GM21786 (cell line): ENCODE results near the gene INTS11.

Experiments used
- ATAC-seq: cut with Tn5 transposase; IDR thresholded peaks from one replicate; pipeline ENCODE4 v1.9.1; 2021; ENCODE audit not compliant: unreplicated experiment

INTS11 gene

DNA sequence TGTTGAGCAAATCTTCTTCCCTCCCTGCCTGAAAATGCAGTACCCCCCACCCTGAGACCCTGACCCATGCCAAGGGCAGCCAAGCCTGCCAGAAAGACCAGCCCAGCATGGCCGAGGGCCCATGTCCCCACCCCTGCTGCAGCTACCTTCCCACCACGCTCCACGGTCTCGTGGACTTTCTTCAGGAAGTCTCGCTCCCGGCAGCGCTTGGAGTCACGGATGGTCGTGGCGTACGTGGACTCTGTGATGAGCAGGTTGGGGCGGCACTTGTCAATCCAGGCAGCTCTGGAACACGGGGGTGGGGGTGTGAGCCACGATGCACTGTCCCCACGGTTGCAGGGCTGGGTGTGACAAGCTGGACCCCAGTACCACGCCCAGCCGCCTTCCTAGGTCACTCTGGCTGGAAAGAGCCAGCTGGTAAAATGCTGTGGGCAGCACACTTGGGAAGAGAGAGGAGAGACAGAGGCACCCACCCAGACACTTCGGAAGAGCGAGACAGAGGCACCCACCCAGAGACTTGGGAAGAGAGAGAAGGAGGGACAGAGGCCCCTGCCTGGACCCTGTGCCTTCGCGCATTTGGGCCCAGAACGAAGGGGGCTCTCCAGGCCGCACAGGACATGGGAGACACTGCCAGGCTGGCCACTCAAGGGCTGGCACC, 9.7 kb downstream of the INTS11 start:
- no peak for ATAC-seq

DNA sequence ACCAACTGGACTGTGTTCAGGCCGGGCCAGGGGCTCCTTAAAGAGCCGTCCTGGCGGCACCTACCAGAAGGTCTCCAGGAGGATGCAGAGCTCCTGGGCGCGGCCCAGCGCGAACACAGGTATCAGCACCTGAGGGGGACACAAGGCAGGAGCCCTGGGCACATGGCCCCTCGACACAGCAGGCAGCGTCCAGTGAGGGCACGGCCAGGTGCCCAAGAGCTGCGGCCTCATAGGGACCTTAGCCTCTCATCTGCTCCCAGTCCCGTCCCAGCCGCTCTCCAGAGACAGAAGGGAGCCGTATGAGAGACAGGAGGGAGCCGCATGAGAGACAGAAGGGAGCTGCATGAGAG, 10.2 kb downstream of the INTS11 start:
- no peak for ATAC-seq

DNA sequence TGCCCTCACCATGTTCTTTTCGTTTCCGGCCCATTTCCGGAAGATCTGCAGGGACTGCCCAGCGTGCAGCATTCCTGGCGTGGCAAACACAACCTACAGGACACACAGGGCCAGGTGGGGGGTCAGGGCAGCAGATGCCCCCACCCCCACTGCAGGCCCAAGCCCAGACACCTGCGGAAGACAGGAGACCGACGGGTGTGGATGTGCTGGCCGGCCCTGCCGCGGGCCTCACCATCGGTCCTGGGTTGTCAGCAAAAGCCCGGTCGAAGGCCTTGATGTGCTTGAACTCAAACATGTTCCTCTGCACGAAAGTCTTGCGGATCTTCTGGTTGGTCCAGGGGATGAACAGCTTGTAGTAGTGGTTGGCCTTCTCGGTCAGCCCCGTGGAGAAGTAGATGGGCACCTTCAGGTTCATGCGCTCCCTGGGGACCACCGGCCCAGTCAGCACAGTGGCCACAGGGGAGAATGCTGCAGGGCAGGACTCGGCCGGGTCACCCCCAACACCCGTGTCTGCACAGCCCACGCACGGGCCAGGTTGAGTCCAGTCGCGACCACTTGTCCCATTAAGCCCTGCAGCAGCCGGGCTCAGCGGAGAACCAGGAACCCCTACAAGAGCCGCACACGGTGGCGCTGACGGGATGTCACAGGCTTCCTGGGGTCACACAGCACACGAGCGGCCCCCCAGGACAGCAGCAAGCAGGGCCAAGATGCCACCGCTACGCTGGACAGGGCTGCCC, 10.8 kb downstream of the INTS11 start:
- ATAC-seq = no peak

DNA sequence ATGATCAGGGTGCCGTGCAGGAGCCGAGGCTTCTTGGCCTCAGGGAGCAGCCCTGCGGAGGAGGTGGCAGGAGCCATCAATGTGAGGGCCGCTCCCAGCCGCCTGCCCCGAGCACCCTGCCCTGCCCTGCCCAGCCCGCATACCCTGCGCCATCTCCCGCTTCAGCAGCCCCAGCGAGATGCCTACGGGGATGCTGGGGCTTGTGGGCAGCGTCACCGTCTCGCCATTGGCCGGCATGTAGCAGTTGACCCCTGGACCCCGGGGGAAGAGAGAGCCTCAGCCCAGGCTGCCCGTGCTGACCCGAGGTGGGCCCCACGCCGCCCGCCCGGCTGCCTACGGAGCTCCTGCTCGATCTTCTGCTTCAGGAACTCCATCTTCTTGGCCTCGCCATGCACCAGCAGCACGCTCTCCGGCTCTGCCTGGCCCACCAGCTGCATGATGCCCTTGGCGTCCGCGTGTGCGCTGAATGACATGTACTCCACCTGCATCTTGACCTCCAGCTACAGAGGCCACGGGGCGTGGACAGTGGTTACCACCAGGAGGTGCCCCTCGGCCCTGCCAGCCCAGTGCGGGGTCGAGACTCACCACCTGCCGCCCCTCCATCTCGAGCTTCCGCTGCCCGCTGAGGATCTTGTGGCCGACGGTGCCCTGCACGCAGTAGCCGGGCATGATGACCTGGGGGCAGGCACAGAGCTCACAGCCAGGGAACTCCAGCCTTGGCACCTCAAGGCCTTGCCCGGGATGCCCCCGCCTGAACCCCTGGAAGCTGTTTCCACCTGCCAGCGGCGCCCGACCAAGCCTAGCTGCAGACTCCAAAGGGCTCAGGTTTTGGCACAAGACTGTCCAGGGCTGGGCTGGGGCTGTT, 11.8 kb downstream of the INTS11 start:
- no peak for ATAC-seq

DNA sequence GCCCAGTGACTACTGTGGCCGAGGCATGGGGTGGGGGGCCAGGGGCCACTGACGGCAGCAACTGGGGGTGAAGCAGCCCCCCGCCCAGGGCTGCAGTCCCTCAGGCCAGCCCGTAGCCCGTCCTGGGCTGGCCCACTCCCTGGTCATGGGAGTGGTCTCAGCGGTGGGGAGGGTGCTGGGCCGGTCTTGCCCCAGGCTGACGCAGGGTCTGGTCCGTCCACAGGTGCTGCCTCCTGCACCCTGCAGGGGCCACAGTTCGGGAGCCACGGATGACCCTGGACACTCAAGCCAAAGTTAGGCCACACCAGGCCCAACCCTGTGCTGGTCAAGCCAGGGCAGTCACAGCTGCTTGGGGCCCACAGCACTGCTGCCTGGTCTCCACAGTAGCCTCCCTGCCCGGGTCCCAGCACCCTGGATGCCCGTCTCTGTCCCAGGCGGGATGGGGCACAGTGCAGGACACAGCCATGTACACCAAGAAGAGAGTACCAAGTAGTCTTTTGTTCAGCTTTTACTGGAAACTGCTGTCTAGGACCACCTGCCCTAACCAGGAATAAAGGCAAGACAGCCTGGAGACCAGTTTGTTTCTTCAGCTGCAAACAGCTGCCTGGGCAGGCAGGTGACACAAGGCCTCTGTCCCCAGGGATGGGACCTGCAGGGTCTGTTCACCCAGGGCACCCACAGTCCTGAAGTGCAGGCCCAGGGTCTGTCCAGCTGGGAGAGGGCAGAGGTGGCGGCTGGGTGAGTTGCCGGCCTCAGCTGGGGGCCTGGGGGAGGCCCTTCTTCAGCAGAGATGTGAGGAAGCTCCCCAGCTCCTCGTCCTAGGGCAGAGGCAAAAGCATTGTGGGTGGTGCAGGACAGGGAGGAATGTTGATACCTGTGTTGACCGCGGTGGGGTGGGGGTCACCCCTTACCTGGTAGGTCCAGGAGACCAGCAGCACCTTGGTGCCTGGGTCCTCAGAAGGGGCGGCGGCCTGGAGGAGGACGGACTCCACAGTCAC, 13.1 kb downstream of the INTS11 start:
- no peak for ATAC-seq

DNA sequence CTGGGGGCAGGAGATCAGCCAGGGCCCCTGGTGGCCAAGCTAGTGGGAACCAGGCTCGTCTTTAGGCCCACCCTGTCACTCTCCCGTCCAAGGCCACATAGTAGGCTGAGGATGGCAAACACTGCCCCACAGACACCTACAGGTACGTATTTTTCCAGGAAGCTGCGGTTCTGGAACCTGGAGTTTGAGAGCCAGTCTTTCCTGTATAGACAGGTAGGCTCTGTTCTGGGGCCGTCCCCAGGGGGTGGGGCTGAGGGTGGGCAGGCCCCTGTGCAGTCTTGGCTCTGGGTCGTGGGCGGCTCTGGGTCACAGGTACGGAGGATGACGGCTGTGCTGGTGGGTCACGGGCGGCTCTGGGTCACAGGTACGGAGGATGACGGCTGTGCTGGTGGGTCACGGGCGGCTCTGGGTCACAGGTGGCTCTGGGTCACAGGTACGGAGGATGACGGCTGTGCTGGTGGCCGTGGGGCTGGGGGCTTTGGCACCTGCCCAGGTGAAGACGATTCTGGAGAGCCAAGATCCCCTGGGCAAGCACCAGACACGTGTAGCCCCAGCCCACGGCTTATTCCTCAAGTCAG, 13.9 kb downstream of the INTS11 start:
- ATAC-seq = no peak

DNA sequence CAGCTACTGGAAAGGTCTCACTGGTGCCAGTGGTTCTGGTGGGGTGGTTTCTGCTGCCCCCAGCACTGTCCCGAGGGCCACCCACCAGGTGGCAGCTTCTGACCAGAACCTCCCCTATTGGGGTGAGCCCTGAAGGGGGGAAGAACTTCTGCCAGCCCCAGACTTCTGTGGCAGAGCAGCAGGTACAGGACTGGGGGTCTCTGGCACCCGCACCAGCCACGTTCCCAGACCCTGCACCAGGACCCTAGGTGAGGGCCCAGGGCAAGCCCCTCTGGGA, 14.4 kb downstream of the INTS11 start:
- no peak for ATAC-seq

DNA sequence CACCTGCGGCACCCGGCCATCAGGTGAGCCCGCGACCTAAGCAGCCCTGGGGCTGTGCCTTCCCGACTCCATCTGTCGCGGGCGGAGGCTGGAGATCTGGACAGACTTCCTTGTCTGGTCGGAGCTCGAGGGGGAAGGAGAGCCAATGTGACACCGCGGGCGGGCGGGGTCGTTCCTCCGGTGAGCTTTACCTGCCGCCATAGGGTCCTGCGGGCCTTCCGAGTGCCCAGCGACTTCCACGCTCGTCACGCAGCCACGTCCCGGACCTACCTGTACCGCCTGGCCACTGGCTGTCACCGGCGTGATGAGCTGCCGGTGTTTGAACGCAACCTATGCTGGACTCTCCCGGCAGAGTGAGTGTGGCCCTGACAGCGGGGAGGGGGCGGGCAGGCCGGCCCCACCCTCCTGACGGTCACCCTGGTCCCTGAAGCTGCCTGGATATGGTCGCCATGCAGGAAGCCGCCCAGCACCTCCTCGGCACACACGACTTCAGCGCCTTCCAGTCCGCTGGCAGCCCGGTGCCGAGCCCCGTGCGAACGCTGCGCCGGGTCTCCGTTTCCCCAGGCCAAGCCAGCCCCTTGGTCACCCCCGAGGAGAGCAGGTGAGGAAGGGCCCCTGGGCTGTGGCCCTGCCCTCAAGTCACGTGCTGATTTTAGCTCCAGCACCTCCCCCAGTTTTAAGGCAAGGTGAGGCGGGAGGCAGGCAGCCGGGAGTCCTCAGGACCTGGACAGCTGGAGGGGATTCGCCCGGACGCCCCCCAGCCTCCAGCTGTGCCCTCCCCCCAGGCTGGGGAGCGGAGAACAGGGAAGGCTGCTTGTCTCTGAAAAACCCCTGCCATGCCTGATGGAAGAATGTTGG, 15.0 kb downstream of the INTS11 start:
- ATAC-seq = no peak

DNA sequence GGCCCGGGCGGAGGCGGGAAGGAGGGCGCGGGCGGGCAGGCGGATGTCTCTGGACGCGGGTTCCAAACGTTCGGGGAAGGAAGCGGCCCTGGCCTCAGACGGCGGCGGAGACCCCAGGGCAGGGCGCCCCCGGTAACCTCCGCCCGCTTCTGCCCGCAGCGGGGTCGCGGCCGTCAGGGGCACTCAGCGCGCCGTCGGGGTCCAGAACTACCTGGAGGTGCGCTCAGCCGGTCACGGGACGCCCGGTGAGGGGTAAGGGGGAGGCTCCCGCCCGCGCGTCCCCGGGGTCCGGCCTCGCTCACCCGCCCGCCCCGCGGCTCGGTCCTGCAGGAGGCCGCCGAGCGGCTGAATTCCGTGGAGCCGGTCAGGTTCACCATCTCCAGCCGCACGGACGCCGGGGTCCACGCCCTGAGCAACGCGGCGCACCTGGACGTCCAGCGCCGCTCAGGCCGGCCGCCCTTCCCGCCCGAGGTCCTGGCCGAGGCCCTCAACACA, 15.7 kb downstream of the INTS11 start:
- ATAC-seq = no peak

DNA sequence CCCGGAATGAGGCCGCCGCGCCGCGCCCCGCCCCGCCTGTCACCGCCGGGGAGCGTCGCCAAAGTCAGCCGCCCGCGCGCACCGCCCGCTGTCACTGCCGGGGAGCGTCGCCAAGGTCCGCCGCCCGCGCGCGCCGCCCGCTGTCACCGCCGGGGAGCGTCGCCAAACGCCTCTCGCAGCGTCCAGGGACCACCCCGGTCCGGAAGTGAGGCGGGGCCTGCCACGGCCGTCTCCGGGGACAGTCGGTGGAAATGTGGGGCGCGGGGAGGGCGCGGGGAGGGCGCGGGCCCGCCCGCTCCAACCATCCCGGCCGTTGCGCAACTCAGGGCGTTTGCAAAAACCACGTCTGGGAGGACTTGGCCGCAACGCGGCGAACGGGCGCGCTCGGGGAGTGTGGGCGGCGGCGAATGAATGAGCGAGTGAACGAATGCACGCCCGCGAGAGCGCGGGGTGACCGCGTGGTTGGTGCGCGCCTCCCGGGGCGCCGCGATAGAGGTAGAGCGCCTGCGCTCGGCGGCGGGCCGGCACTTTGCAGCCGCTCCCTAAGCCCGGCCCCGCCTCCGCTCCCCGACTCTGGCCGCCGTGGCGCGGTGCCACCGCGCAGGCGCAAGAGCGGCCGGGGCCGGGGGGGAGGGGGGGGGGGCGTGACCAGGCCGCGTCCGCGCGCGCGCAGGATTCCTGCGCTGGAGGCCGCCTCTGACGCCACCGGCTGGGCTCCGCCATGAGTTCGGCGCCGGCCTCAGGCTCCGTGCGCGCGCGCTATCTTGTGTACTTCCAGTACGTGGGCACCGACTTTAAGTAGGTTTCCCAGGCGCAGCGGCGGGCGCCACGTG, 16.3 kb downstream of the INTS11 start, which contains the start of the genes ACAP3 and PUSL1:
Gene ACAP3, minus strand, starts transcription at position 8 of the 833 bp plus-strand sequence. CDS start 115 bp downstream, outside the sequence.
Gene PUSL1, plus strand, starts transcription at position 675 of the 833 bp plus-strand sequence. Its CDS starts 47 bp downstream, at position 722.
- peak; percentile 59 for ATAC-seq

DNA sequence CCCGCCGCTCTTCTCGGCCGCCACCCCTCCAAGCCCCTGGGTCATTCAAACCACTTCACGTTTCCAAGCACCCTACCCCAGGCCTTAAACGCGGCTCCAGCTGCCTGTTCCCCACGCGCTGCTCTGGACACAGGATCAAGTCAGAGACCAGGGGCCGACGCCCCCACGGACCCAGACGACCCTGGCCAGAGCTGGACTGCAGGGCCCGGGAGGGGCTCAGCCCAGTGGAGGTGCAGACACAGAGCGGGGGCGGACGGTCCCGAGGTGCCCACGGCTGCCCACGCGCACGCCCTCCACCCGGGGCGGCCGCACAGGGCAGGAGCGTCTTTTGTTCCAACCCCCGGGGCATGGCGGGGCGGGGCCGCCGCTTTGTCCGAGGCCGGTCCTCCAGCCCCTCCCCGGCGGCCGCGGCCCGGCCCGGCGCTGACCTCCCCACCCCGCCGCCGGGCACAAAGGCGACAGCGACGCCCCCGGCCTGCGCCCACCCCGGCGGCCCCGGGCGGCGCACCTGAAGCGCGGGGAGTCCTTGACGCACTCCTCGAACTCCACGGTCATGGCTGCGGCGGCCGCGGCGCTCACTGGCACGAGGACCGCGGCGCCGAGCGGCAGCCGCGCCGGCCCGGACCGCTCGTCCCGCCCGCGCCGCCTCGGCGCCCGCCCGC, 17.1 kb downstream of the INTS11 start:
- peak; percentile 0 for ATAC-seq

DNA sequence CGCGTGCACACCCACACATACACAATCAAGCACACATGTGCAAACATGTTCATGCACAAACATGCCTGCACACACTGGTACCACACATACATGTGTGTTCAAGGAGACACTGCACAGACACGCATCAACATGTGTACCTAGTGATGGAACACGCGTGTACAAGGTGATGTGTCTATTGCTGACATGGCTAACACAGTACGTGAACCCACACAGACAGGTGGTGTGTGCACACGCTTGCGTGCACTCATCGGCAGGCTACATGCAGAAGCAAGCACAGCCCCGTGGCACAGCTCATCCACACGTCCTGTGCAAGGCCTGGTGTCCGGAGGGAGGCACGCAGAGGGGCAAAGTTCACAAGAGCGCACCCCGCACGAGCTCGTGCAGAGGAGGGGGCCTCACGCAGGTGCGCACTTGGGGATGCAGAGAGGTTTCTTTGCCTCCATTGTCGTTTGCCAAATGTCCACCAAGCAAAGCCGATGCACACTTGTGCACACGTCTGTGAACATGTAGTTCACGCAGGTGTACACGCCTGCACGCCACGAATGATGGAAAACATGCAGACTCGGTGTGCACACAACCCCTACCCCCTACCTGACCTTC, 17.7 kb downstream of the INTS11 start:
- ATAC-seq = no peak

DNA sequence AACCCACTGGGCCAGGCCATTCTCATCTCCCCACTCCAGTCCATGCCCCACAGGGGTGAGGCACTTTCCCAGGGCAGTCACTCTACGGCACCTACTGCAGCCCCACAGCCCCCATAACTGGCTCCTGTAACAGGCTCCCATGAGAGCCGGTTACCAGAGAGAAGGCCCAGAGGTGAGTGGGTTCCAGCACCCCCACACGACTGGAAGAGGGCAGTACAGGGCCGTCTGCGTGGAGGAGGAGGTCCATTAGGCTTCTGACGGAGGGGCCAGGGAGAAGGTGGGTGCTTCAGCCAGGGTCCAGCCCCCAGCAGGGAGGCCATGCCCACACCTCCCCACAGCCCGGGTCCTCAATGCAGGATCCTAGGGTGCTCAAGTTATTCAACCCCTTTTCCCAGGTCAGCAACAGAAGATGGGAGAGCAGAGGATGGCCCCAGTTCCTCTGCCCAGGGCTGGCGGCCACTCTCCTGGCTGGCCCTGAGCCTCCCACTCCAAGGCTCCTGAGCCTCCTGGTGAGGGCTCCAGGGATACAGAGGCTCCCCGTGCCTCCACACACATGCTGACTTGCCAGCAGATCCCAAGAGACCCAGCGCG, 18.3 kb downstream of the INTS11 start:
- ATAC-seq = no peak

DNA sequence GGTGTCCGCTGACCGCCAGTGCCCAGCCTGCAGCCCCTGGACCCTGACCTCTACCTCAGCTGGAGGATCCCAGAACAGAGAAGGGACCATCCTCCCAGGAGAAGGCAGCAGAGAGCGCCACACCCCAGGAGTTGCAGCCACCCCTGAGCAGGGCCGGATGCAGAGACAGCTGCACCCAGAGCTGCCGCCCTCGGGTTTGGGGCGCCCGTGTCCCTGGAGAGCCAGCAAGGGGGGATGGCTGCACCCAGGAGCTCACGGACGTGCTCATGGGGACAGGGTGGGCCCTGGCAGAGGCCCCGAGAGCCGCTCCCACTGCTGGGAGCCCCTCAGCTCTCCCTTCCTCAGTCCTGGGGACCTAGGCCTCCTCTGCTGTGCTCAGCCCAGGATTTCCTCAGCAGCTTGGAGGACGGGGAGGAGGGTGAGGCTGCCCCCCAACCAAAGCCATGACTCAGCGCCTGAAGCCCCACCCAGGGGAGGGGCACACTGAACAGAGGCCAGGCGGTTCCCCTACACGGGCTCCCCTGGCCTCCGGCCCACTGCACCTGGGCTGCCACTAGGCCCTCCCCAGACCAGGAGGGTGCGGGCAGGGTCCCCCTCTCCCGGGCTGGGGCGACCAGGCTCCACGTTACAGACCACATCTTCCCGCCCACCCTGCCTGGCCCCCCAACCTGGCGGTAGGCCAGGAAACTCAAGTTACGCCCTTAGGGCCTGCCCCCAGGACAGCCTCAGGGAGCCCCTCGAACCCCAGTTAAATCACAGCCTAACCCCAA, 19.0 kb downstream of the INTS11 start:
- no peak for ATAC-seq

DNA sequence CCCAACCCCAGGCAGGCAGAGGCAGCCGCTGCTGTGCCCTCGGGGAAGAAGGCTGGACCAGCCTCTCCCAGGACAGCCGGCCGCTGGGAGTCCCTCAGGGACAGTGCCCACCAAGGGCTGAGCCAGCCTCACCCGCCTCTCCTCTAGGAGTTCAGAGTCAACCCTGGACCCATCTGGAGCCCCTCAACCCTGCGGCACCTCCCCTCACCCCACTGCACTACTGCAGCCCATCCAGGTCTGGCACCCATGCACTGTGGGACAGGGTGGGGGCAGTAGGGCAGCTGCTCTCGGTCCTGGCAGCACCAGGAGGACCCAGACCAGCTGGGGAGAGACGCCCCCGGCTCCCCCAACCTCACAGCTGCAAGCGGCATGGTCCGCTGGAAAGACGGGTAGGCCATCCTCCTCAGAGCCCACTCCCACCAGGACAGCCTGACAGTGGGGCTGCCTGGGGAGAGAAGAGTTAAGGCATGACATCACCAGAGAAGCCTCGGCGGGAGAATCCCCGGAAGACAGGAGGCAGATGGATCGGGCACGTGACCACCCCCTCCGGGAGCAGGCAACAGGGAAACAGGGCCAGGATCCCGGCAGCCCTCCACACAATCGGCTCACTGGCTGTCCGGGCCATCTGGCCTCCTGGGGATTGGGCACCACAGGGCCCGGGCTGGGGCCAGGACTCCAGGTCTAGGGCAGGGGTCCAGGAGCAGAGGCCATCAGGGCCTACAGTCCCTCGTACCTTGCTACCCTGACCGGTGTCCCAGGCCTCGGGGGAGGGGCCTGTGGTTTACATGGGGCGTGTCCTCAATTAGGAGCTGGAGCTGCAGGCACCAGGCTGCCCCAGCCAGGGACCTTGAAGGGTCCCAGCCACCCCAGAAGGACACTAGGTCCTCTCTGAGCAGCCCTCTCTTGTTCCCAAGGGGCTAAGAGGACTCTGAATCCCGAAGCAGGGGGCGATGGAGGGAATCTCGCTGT, 19.8 kb downstream of the INTS11 start:
- ATAC-seq = no peak
